ENCODE results near the gene PDE5A. TPM values are rescaled to one million over a fixed set of nuclear protein-coding genes. Genes with fewer than 3 reads are reported as not detected.

Gene PDE5A
- total RNA-seq, 1 experiment from 2014 or later, result 8.1 TPM

GRCh38 chr4:119543187-119543586 is 85.4 kb downstream of the PDE5A start:
- no TSS peak for BruUV-seq (replicated peaks)
- no peak overlapping the region for H3K4me3 ChIP-seq (ENCODE audit: low read length)
- H3K4me2 ChIP-seq (ENCODE audit: low read length), result no peak overlapping the region
- CTCF ChIA-PET, result no interaction called here
- H3K9ac ChIP-seq (ENCODE audit: low read length), result no peak overlapping the region
- H3K27ac ChIP-seq (ENCODE audit: low read length), result no peak overlapping the region
- no peaks in the 10 kb centered on the region for H3K36me3 ChIP-seq (ENCODE audit: low read depth, low read length)
- no peak overlapping the region for H2AFZ ChIP-seq (ENCODE audit: low read length)
- no peaks in the 10 kb centered on the region for H3F3A ChIP-seq (ENCODE audit: low read length, unreplicated experiment)
- intact Hi-C loops (cut with micrococcal nuclease), result no loop called here
- no peaks in the 10 kb centered on the region for H3K27me3 ChIP-seq (ENCODE audit: low read length)
- TF ChIP-seq EZH2 (IDR thresholded peaks at IDR 0.05; ENCODE audit: low read length, unreplicated experiment), result no peak
- TF ChIP-seq, protein P1, sequence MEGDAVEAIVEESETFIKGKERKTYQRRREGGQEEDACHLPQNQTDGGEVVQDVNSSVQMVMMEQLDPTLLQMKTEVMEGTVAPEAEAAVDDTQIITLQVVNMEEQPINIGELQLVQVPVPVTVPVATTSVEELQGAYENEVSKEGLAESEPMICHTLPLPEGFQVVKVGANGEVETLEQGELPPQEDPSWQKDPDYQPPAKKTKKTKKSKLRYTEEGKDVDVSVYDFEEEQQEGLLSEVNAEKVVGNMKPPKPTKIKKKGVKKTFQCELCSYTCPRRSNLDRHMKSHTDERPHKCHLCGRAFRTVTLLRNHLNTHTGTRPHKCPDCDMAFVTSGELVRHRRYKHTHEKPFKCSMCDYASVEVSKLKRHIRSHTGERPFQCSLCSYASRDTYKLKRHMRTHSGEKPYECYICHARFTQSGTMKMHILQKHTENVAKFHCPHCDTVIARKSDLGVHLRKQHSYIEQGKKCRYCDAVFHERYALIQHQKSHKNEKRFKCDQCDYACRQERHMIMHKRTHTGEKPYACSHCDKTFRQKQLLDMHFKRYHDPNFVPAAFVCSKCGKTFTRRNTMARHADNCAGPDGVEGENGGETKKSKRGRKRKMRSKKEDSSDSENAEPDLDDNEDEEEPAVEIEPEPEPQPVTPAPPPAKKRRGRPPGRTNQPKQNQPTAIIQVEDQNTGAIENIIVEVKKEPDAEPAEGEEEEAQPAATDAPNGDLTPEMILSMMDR (conservative IDR thresholded peaks at IDR 0.05; ENCODE audit: low read depth, low read length), result no peak
- TF ChIP-seq EZH2phosphoT487 (IDR thresholded peaks at IDR 0.05; ENCODE audit: borderline replicate concordance, low read length), result no peak
- ATAC-seq (no peak), DNase-seq (no peak)
- H3K79me2 ChIP-seq (ENCODE audit: low read length), result no peaks in the 10 kb centered on the region
- H4K20me1 ChIP-seq (ENCODE audit: low read length), result no peaks in the 10 kb centered on the region
- no peaks in the 10 kb centered on the region for H3K9me3 ChIP-seq (ENCODE audit: low read length)
- no peaks in the 10 kb centered on the region for H3K4me1 ChIP-seq (ENCODE audit: insufficient read depth, low read length)
- no peaks in the 10 kb centered on the region for H3K9me2 ChIP-seq (replicated peaks; ENCODE audit: low read length)
- POLR2A ChIA-PET (ENCODE audit: unreplicated experiment), result no interaction called here

GRCh38 chr4:119540249-119540648 is 88.4 kb downstream of the PDE5A start:
- Histone ChIP-seq H2AFZ (ENCODE audit: low read length) (no peak overlapping the region), H3K4me1 (ENCODE audit: insufficient read depth, low read length) (0 out of 2 replicates have a peak, but pooled peaks cover 3% of the 10 kb centered on the region), H3K27me3 (ENCODE audit: low read length) (no peaks in the 10 kb centered on the region), H3K36me3 (ENCODE audit: low read depth, low read length) (no peaks in the 10 kb centered on the region), H3K27ac (ENCODE audit: low read length) (no peak overlapping the region), H3K4me3 (ENCODE audit: low read length) (no peak overlapping the region), H3K4me2 (ENCODE audit: low read length) (no peak overlapping the region), H3F3A (ENCODE audit: low read length, unreplicated experiment) (no peaks in the 10 kb centered on the region), H3K9me3 (ENCODE audit: low read length) (no peaks in the 10 kb centered on the region), H3K9ac (ENCODE audit: low read length) (no peak overlapping the region), H3K79me2 (ENCODE audit: low read length) (no peaks in the 10 kb centered on the region), H4K20me1 (ENCODE audit: low read length) (no peaks in the 10 kb centered on the region), H3K9me2 (replicated peaks; ENCODE audit: low read length) (no peaks in the 10 kb centered on the region)
- TF ChIP-seq EZH2 (IDR thresholded peaks at IDR 0.05; ENCODE audit: low read length, unreplicated experiment) (no peak), EZH2phosphoT487 (IDR thresholded peaks at IDR 0.05; ENCODE audit: borderline replicate concordance, low read length) (no peak)
- TF ChIP-seq, protein P1 (conservative IDR thresholded peaks at IDR 0.05; ENCODE audit: low read depth, low read length), result no peak
- DNase-seq (no peak), ATAC-seq (no peak)
- intact Hi-C loops (cut with micrococcal nuclease), result no loop called here
- ChIA-PET POLR2A (ENCODE audit: unreplicated experiment) (no interaction called here), CTCF (no interaction called here)
- no TSS peak for BruUV-seq (replicated peaks)

GRCh38 chr4:119537586-119537985 is 91.0 kb downstream of the PDE5A start:
- Histone ChIP-seq H3K4me2 (ENCODE audit: low read length) (no peak overlapping the region), H2AFZ (ENCODE audit: low read length) (no peak overlapping the region), H4K20me1 (ENCODE audit: low read length) (no peaks in the 10 kb centered on the region), H3K9ac (ENCODE audit: low read length) (no peak overlapping the region), H3K36me3 (ENCODE audit: low read depth, low read length) (no peaks in the 10 kb centered on the region), H3K9me3 (ENCODE audit: low read length) (no peaks in the 10 kb centered on the region), H3K27me3 (ENCODE audit: low read length) (no peaks in the 10 kb centered on the region), H3F3A (ENCODE audit: low read length, unreplicated experiment) (no peaks in the 10 kb centered on the region), H3K4me3 (ENCODE audit: low read length) (no peak overlapping the region), H3K79me2 (ENCODE audit: low read length) (no peaks in the 10 kb centered on the region), H3K27ac (ENCODE audit: low read length) (no peak overlapping the region), H3K9me2 (replicated peaks; ENCODE audit: low read length) (no peaks in the 10 kb centered on the region), H3K4me1 (ENCODE audit: insufficient read depth, low read length) (0 out of 2 replicates have a peak, but pooled peaks cover 3% of the 10 kb centered on the region)
- intact Hi-C loops (cut with micrococcal nuclease), result no loop called here
- CTCF ChIA-PET, result no interaction called here
- POLR2A ChIA-PET (ENCODE audit: unreplicated experiment), result no interaction called here
- TF ChIP-seq, protein P1 (conservative IDR thresholded peaks at IDR 0.05; ENCODE audit: low read depth, low read length), result no peak
- no peak for TF ChIP-seq EZH2phosphoT487 (IDR thresholded peaks at IDR 0.05; ENCODE audit: borderline replicate concordance, low read length)
- TF ChIP-seq EZH2 (IDR thresholded peaks at IDR 0.05; ENCODE audit: low read length, unreplicated experiment), result no peak
- ATAC-seq (no peak), DNase-seq (no peak)
- BruUV-seq (replicated peaks), result no TSS peak
